Neural cell (in vitro differentiated cells): ENCODE data around the gene AGPAT3. TPM values are rescaled to one million over a fixed set of nuclear protein-coding genes. Genes with fewer than 3 reads are reported as not detected.

Experiments used
- H2AFZ ChIP-seq: fragments of 200-600, 300-800 bp; sonication (generic), shearing (Covaris generic); 2 replicates; pipeline ENCODE4 v1.6.0; 2014; ENCODE audit warnings: low read depth, mild to moderate bottlenecking, antibody characterized with exemption, low read length, moderate library complexity
- H3F3A ChIP-seq: fragments of 200-600 bp; shearing (Covaris generic); 2 replicates; pipeline ENCODE4 v1.6.1; 2016; ENCODE audit warnings: mild to moderate bottlenecking, moderate library complexity, mixed read lengths, antibody characterized with exemption, low read length; ENCODE audit not compliant: insufficient read depth, poor library complexity, severe bottlenecking
- H3K27ac ChIP-seq: fragments of 200-600, 300-800 bp; sonication (generic), shearing (Covaris generic); 2 replicates; pipeline ENCODE4 v1.5.1; 2014; ENCODE audit warnings: mild to moderate bottlenecking, low read length, moderate library complexity
- H3K27me3 ChIP-seq: fragments of 300-800, 200-600 bp; sonication (generic), shearing (Covaris generic); 2 replicates; pipeline ENCODE4 v1.6.0; 2014; ENCODE audit warnings: mild to moderate bottlenecking, low read depth, low read length, moderate library complexity; ENCODE audit not compliant: insufficient read depth
- H3K36me3 ChIP-seq: fragments of 300-800, 200-600 bp; sonication (generic), shearing (Covaris generic); 2 replicates; pipeline ENCODE4 v1.5.1; 2014; ENCODE audit warnings: mild to moderate bottlenecking, antibody characterized with exemption, low read length, moderate library complexity; ENCODE audit not compliant: insufficient read depth
- H3K4me2 ChIP-seq: fragments of 300-800, 200-600 bp; sonication (generic), shearing (Covaris generic); 2 replicates; pipeline ENCODE4 v1.6.0; 2014; ENCODE audit warnings: mild to moderate bottlenecking, low read length
- H3K4me3 ChIP-seq: fragments of 300-800, 200-600 bp; sonication (generic), shearing (Covaris generic); 2 replicates; pipeline ENCODE4 v1.5.1; 2014; ENCODE audit warnings: mild to moderate bottlenecking, low read length, moderate library complexity
- H3K79me2 ChIP-seq: fragments of 200-600 bp; shearing (Covaris generic); replicated peaks from 2 replicates; pipeline ENCODE4 v1.6.0; 2014; ENCODE audit warnings: mild to moderate bottlenecking, low read length, moderate library complexity; ENCODE audit not compliant: insufficient read depth
- H3K9ac ChIP-seq: fragments of 300-800, 200-600 bp; sonication (generic), shearing (Covaris generic); 2 replicates; pipeline ENCODE4 v1.6.1; 2016; ENCODE audit warnings: mild to moderate bottlenecking, low read length, mixed read lengths
- H3K9me2 ChIP-seq: fragments of 200-600 bp; shearing (Covaris generic); 2 replicates; pipeline ENCODE4 v1.6.1; 2016; ENCODE audit warnings: mild to moderate bottlenecking, low read length, mixed read lengths; ENCODE audit not compliant: insufficient read depth
- H3K9me3 ChIP-seq: fragments of 200-600, 300-800 bp; sonication (generic), shearing (Covaris generic); 2 replicates; pipeline ENCODE4 v1.6.1; 2016; ENCODE audit warnings: mild to moderate bottlenecking, mixed run types, low read length, moderate library complexity, mixed read lengths
- H4K20me1 ChIP-seq: fragments of 200-600 bp; shearing (Covaris generic); 2 replicates; pipeline ENCODE4 v1.6.1; 2016; ENCODE audit warnings: mild to moderate bottlenecking, mixed run types; ENCODE audit not compliant: insufficient read depth
- EP300 ChIP-seq: fragments of 450-650 bp; conservative IDR thresholded peaks from 2 replicates; pipeline ENCODE4 v1.6.1; 2014; ENCODE audit warnings: antibody characterized with exemption, mild to moderate bottlenecking, moderate library complexity; ENCODE audit not compliant: poor library complexity, severe bottlenecking
- EZH2 ChIP-seq: fragments of 200-600, 300-800 bp; shearing (Covaris generic), sonication (generic); IDR thresholded peaks from 2 replicates; pipeline ENCODE4 v1.6.1; 2014; ENCODE audit warnings: antibody characterized with exemption, low read length, borderline replicate concordance, mild to moderate bottlenecking; ENCODE audit not compliant: insufficient read depth, poor library complexity, severe bottlenecking
- MXI1 ChIP-seq: fragments of 450-650 bp; conservative IDR thresholded peaks from 2 replicates; pipeline ENCODE4 v1.6.1; 2014; ENCODE audit warnings: antibody characterized with exemption, mild to moderate bottlenecking; ENCODE audit not compliant: poor library complexity, severe bottlenecking
- POLR2AphosphoS5 ChIP-seq: IDR thresholded peaks from 2 replicates; pipeline ENCODE4 v1.6.1; 2012
- RAD21 ChIP-seq: fragments of 450-650 bp; conservative IDR thresholded peaks from 2 replicates; pipeline ENCODE4 v1.6.1; 2014; ENCODE audit warnings: antibody characterized with exemption, mild to moderate bottlenecking, moderate library complexity
- SMC3 ChIP-seq: fragments of 450-650 bp; conservative IDR thresholded peaks from 2 replicates; pipeline ENCODE4 v1.6.1; 2014; ENCODE audit warnings: antibody characterized with exemption, mild to moderate bottlenecking, moderate library complexity; ENCODE audit not compliant: poor library complexity
- TAF1 ChIP-seq: IDR thresholded peaks from 2 replicates; pipeline ENCODE4 v1.6.1; 2012; ENCODE audit warnings: low read depth
- polyA plus RNA-seq: library from polyadenylated mRNA; depleted of rRNA; stranded (reverse); fragments of >200 nt; gene quantifications from 2 replicates; pipeline ENCODE4 v1.2.3, GENCODE V29; 2014
- small RNA-seq, 3 experiments: library from RNA; depleted of rRNA; stranded (forward); fragments of <200 nt; gene quantifications; one replicate each; pipeline ENCODE3, GENCODE V24; 2012
- TF ChIP-seq, protein P1 (sequence below): fragments of 450-650 bp; IDR thresholded peaks from 2 replicates; pipeline ENCODE4 v1.5.1; 2014; ENCODE audit warnings: antibody characterized with exemption, mild to moderate bottlenecking, moderate library complexity; ENCODE audit not compliant: poor library complexity, severe bottlenecking
- TF ChIP-seq, protein P2 (sequence below): IDR thresholded peaks from 2 replicates; pipeline ENCODE4 v1.6.1; 2012; ENCODE audit warnings: borderline replicate concordance

The AGPAT3 gene
- polyA plus RNA-seq, 1 donor from 2014 or later, result 8.4 TPM

DNA sequence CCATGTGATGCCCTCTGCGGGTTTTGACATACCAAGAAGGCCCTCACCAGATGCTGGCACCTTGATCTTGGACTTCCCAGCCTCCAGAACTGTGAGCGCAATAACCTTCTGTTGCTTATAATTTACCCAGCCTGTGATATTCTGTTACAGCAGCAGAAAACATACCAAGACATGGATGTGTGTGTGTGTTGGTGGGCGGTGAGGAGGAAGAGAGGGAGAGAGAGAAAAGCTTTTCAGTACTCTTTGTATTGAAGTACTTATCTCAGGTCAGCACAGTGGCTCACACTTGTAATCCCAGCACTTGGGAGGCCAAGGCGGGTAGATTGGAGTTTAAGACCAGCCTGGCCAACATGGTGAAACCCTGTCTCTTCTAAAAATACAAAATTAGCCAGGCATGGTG, 170.2 kb downstream of the AGPAT3 start:
- Histone ChIP-seq H3K4me3 (no peak overlapping the region), H4K20me1 (no peaks in the 10 kb centered on the region), H3F3A (no peaks in the 10 kb centered on the region), H3K4me2 (no peak overlapping the region), H3K27ac (no peak overlapping the region), H3K27me3 (no peaks in the 10 kb centered on the region), H3K79me2 (no peaks in the 10 kb centered on the region), H3K9me3 (no peaks in the 10 kb centered on the region), H3K36me3 (no peaks in the 10 kb centered on the region), H3K9me2 (no peaks in the 10 kb centered on the region), H3K9ac (no peak overlapping the region), H2AFZ (no peak overlapping the region)
- TF ChIP-seq EZH2 (no peak), MXI1 (no peak), POLR2AphosphoS5 (no peak), SMC3 (no peak), RAD21 (no peak), TAF1 (no peak), EP300 (no peak)
- TF ChIP-seq, protein P1, sequence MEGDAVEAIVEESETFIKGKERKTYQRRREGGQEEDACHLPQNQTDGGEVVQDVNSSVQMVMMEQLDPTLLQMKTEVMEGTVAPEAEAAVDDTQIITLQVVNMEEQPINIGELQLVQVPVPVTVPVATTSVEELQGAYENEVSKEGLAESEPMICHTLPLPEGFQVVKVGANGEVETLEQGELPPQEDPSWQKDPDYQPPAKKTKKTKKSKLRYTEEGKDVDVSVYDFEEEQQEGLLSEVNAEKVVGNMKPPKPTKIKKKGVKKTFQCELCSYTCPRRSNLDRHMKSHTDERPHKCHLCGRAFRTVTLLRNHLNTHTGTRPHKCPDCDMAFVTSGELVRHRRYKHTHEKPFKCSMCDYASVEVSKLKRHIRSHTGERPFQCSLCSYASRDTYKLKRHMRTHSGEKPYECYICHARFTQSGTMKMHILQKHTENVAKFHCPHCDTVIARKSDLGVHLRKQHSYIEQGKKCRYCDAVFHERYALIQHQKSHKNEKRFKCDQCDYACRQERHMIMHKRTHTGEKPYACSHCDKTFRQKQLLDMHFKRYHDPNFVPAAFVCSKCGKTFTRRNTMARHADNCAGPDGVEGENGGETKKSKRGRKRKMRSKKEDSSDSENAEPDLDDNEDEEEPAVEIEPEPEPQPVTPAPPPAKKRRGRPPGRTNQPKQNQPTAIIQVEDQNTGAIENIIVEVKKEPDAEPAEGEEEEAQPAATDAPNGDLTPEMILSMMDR, result no peak
- TF ChIP-seq, protein P2, sequence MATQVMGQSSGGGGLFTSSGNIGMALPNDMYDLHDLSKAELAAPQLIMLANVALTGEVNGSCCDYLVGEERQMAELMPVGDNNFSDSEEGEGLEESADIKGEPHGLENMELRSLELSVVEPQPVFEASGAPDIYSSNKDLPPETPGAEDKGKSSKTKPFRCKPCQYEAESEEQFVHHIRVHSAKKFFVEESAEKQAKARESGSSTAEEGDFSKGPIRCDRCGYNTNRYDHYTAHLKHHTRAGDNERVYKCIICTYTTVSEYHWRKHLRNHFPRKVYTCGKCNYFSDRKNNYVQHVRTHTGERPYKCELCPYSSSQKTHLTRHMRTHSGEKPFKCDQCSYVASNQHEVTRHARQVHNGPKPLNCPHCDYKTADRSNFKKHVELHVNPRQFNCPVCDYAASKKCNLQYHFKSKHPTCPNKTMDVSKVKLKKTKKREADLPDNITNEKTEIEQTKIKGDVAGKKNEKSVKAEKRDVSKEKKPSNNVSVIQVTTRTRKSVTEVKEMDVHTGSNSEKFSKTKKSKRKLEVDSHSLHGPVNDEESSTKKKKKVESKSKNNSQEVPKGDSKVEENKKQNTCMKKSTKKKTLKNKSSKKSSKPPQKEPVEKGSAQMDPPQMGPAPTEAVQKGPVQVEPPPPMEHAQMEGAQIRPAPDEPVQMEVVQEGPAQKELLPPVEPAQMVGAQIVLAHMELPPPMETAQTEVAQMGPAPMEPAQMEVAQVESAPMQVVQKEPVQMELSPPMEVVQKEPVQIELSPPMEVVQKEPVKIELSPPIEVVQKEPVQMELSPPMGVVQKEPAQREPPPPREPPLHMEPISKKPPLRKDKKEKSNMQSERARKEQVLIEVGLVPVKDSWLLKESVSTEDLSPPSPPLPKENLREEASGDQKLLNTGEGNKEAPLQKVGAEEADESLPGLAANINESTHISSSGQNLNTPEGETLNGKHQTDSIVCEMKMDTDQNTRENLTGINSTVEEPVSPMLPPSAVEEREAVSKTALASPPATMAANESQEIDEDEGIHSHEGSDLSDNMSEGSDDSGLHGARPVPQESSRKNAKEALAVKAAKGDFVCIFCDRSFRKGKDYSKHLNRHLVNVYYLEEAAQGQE, result no peak

Small RNA genes within 50 kb of the gene (small RNA-seq; reads per million reads assigned to genes)
- gene RNU6-1150P, result 0 reads per million in 3 experiments
- 0 reads per million in 3 experiments for gene RNU6-859P

Other genes starting within 250 kb of the AGPAT3 start
- gene HSF2BP, start 205.7 kb upstream of the AGPAT3 start, polyA plus RNA-seq, result 0.54 and 0.89 TPM in 2 replicates
- gene RRP1B, start 205.7 kb upstream of the AGPAT3 start, polyA plus RNA-seq, result 20.3 and 21.5 TPM in 2 replicates
- 22.8 and 32.0 TPM in 2 replicates for gene PDXK, start 146.1 kb upstream of the AGPAT3 start, polyA plus RNA-seq
- 9.7 and 12.8 TPM in 2 replicates for gene CSTB, start 88.9 kb upstream of the AGPAT3 start, polyA plus RNA-seq
- gene RRP1, start 75.6 kb upstream of the AGPAT3 start, polyA plus RNA-seq, result 31.3 and 35.8 TPM in 2 replicates
- 17.8 and 18.7 TPM in 2 replicates for gene TRAPPC10, start 147.1 kb downstream of the AGPAT3 start, polyA plus RNA-seq
- gene PWP2, start 242.2 kb downstream of the AGPAT3 start, polyA plus RNA-seq, result 1.7 and 8.7 TPM in 2 replicates